Measurements from ENCODE around the gene DDX1. TPM values are rescaled to one million over a fixed set of nuclear protein-coding genes. Genes with fewer than 3 reads are reported as not detected.

DDX1 gene
- total and polyA plus RNA-seq, 8 donors: 74.2 to 153 (median 126) TPM

DNA sequence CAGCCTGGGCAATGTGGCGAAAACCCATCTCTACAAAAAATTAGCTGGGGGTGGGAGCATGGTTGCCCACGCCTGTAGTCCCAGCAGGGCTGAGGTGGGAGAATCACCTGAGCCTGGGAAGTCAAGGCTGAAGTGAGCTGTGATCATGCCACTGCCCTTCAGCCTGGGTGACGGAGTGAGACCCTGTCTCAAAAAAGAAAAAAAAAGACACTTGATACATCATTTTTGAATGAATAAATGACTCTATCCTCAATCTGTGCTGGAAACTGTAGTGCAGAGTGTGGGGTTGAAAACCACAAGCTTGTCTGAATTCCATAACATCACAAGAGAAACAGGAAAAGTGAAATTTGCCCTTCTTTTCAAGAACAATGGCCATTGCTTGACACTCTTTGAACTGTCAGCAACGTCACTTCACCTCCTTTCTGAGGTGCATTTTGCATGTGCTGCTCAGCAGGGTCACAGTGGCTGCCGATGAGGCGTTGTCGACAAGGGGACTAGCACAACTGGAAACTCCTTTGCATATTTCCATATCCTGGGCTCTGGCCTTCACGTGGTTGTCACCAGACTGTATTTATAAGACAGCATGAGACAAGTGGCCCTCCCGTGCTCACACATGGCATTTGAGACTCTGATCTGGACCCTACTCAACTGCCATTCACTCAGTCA, 54.2 kb downstream of the DDX1 start:
- Histone ChIP-seq H3K27me3 (no peaks in the 10 kb centered on the region), H3K4me3 (no peak overlapping the region), H3K4me1 (no peaks in the 10 kb centered on the region), H3K36me3 (peaks cover 0 to 11% of the 10 kb centered on the region in 2 donors), H3K9me3 (peaks cover 0 to 4% of the 10 kb centered on the region in 2 donors), H3K27ac (no peak overlapping the region)
- DNase-seq (no peak), ATAC-seq (no peak)
- TF ChIP-seq, protein P1, sequence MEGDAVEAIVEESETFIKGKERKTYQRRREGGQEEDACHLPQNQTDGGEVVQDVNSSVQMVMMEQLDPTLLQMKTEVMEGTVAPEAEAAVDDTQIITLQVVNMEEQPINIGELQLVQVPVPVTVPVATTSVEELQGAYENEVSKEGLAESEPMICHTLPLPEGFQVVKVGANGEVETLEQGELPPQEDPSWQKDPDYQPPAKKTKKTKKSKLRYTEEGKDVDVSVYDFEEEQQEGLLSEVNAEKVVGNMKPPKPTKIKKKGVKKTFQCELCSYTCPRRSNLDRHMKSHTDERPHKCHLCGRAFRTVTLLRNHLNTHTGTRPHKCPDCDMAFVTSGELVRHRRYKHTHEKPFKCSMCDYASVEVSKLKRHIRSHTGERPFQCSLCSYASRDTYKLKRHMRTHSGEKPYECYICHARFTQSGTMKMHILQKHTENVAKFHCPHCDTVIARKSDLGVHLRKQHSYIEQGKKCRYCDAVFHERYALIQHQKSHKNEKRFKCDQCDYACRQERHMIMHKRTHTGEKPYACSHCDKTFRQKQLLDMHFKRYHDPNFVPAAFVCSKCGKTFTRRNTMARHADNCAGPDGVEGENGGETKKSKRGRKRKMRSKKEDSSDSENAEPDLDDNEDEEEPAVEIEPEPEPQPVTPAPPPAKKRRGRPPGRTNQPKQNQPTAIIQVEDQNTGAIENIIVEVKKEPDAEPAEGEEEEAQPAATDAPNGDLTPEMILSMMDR (IDR thresholded peaks at IDR 0.05): no peak
- intact Hi-C loops (cut with DNase I): no loop called here

DNA sequence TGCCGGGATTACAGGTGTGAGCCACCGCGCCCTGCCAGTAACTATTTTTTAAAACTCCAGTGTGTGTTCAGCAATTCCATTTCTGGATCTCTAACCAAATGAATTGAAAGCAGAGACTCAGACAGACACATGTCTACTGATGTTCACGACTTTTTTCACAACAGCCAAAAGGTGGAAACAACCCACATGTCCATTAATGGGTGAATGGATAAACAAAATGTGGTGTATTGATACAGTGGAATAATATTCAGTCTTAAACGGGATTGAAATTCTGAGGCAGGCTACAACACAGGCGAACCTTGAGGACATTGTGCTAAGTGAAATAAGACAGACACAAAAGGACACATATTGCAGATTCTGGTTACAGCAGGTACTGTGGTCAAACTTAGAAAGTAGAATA, 55.0 kb downstream of the DDX1 start:
- intact Hi-C loops (cut with DNase I): no loop called here

DNA sequence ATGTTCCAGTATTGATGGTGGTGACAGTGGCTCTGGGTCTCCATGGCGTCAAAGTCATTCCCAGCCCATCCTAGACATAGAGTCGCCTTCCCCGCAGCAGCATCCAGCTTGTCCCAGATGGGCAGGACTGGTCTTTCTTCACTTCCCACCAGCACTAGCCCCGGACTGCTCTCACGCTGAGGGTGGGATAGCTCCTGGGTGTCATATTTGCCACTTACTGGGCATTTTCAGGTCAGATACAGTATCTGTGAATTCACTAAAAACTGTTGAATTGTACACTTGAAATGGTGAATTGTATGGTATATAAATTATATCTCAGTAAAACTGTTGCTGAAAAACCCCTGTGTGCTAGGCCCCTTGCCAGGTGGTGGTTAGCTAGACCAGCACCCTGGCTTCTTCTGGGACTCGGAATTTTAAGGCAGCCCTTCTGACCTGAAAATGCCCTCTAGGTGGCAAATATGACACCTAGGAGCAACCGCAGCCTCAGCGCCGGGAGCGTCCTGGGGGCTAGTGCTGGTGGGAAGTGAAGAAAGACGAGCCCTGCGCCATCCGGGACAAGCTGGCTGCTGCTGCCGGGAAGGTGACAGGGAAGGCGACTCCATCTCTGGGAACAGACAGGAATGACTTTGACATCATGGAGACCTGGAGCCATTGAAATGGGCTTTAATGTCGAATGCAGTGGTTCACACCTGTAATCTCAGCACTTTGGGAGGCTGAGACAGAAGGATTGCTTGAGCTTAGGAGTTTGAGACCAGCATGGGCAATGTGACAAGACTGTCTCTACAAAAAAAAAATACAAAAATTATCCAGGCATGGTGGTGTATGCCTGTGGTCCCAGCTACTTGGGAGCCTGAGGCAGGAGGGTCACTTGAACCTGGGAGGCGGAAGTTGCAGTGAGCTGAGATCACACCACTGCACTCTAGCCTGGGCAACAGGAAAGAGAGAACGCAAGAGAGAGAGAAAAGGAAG, 56.2 kb downstream of the DDX1 start:
- TF ChIP-seq, protein P1 (IDR thresholded peaks at IDR 0.05): no peak
- no peak overlapping the region for H3K27ac ChIP-seq
- no peak for ATAC-seq
- H3K36me3 ChIP-seq: no peaks in the 10 kb centered on the region
- H3K9me3 ChIP-seq: no peaks in the 10 kb centered on the region
- no peaks in the 10 kb centered on the region for H3K4me1 ChIP-seq
- peak in 1 of 4 donors; percentile 75 for DNase-seq
- no peaks in the 10 kb centered on the region for H3K27me3 ChIP-seq
- intact Hi-C loops (cut with DNase I): no loop called here
- no peak overlapping the region for H3K4me3 ChIP-seq

More for the DNA sequence above, 55.0 kb downstream of the DDX1 start:
- peaks cover 0 to 4% of the 10 kb centered on the region in 2 donors for H3K36me3 ChIP-seq
- H3K9me3 ChIP-seq: no peaks in the 10 kb centered on the region
- DNase-seq (no peak), ATAC-seq (no peak)
- H3K4me1 ChIP-seq: no peaks in the 10 kb centered on the region
- no peaks in the 10 kb centered on the region for H3K27me3 ChIP-seq
- H3K27ac ChIP-seq: no peak overlapping the region
- H3K4me3 ChIP-seq: no peak overlapping the region
- TF ChIP-seq, protein P1 (IDR thresholded peaks at IDR 0.05): no peak

DNA sequence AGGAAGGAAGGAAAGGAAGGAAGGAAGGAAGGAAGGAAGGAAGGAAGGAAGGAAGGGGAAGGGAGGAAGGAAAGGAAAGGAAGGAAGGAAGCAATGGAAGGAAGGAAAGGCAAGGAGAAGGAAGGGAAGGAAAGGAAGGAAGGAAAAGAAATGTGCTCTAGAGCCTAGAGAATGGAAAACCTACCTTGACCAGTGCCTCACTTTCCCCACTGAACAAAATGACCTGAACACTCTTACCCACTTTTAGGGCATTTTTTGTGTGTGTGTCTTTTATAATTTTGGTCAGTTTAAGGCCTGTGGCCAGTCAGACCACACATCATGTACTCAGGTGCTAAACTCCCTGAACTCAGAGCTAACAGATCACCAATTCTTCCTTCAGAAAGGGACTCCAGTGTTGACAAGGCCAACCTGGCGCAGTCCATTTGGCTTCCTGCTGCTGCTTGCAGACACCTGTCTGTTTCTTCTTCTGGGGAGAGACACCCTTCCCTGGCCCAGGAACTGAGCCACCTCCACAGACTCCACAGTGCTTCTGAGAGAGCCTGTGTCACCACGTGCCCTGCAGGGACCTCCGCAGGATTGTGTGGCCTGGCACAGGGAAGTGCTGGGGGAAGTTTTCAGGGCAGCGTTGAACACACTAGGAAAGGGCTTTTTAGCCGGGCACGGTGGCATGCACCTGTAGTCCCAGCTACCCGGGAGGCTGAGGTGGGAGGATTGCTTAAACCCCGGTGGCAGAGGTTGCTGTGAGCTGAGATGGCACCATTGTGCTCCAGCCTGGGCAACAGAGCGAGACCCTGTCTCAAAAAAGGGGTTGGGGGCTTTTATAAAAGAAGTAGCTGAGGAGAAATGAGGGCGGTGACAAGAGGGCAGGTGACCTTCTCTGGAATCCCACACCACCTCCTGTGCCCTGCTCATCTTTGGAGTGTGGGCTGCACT, 57.2 kb downstream of the DDX1 start:
- Histone ChIP-seq H3K4me3 (no peak overlapping the region), H3K27me3 (no peaks in the 10 kb centered on the region), H3K4me1 (no peaks in the 10 kb centered on the region), H3K36me3 (no peaks in the 10 kb centered on the region), H3K9me3 (no peaks in the 10 kb centered on the region), H3K27ac (no peak overlapping the region)
- intact Hi-C loops (cut with DNase I): no loop called here
- TF ChIP-seq, protein P1 (IDR thresholded peaks at IDR 0.05): no peak
- DNase-seq: no peak
- no peak for ATAC-seq

Data from left lung (tissue), 10 donors.